A549 (cell line): Measurements from ENCODE around the gene STAC.

ENCODE experiments used
- CTCF ChIP-seq: fragments of >200 bp; sonication (Bioruptor Twin); formaldehyde crosslinking; IDR thresholded peaks from 3 replicates; pipeline ENCODE4 v1.5.1; 2016
- HDAC2 ChIP-seq: fragments of 200-600 bp; sonication (generic); IDR thresholded peaks from 2 replicates; pipeline ENCODE4 v1.6.1; 2016
- MAFK ChIP-seq: fragments of 450-650 bp; IDR thresholded peaks from 2 replicates; pipeline ENCODE4 v1.6.1; 2014; ENCODE audit not compliant: partially characterized antibody
- MYC ChIP-seq: IDR thresholded peaks from 2 replicates; pipeline ENCODE4 v1.6.1; 2012; ENCODE audit warnings: mild to moderate bottlenecking, inconsistent platforms, low read length, improper control_type of control experiment, borderline replicate concordance
- POLR2A ChIP-seq: IDR thresholded peaks from 2 replicates; pipeline ENCODE4 v1.6.1; 2012; ENCODE audit warnings: mild to moderate bottlenecking, low read length
- RFX5 ChIP-seq: fragments of 450-650 bp; IDR thresholded peaks from 2 replicates; pipeline ENCODE4 v1.7.1; 2014; ENCODE audit warnings: antibody characterized with exemption, mild to moderate bottlenecking, moderate library complexity

- no peak for TF ChIP-seq MAFK
- no peak for TF ChIP-seq POLR2A
- no peak for TF ChIP-seq CTCF
- TF ChIP-seq MYC = no peak
- TF ChIP-seq RFX5 = no peak
- TF ChIP-seq HDAC2 = no peak
Observed at GRCh38 chr3:36475558-36475957, 95.3 kb downstream of the STAC start.
